SK-N-SH (cell line): ENCODE measurements around the gene TMCO4. TPM values are rescaled to one million over a fixed set of nuclear protein-coding genes. Genes with fewer than 3 reads are reported as not detected.

Experiments
- CTCF ChIA-PET: fragments of 300-600, 350-600 bp; formaldehyde crosslinking; extraction: SDS; loops from one replicate; lab custom pipeline; 2021; lab: Yijun Ruan, JAX
- POLR2A ChIA-PET: fragments of 350-600 bp; sonication (Branson Sonifier 250); formaldehyde crosslinking; extraction: SDS; loops from one replicate; lab custom pipeline; 2020; ENCODE audit warnings: antibody characterized with exemption, inconsistent platforms; lab: Yijun Ruan, JAX
- DNase-seq: peaks from one replicate; pipeline ENCODE4 v3.0.0; 2012
- H2AFZ ChIP-seq: fragments of 200-600 bp; sonication (generic); 2 replicates; pipeline ENCODE4 v1.8.1; 2016; ENCODE audit warnings: antibody characterized with exemption, mild to moderate bottlenecking, low read depth
- H3F3A ChIP-seq: fragments of 200-600 bp; sonication (generic); replicated peaks from 2 replicates; pipeline ENCODE3; 2016; ENCODE audit warnings: antibody characterized with exemption, mild to moderate bottlenecking; ENCODE audit not compliant: insufficient read depth
- H3K27ac ChIP-seq, 2 experiments: fragments of 200-500 bp in 1 of 2; fragments of 200-600 bp in 1 of 2; sonication (Bioruptor generic) in 1 of 2; sonication (generic), shearing (Covaris generic) in 1 of 2; 2 replicates each; pipeline versions ENCODE4 v1.5.1 to v1.6.1; 2014 to 2016; ENCODE audit warnings: low read depth in 2 of 2, inconsistent platforms in 1 of 2, low read length in 1 of 2, mild to moderate bottlenecking in 1 of 2, mixed read lengths in 1 of 2
- H3K27me3 ChIP-seq: fragments of 200-600 bp; sonication (generic), shearing (Covaris generic); 2 replicates; pipeline ENCODE4 v1.6.1; 2016; ENCODE audit warnings: mixed run types; ENCODE audit not compliant: insufficient read depth
- H3K36me3 ChIP-seq, 2 experiments: fragments of 200-500 bp in 1 of 2; fragments of 200-600 bp in 1 of 2; sonication (Bioruptor generic) in 1 of 2; sonication (generic) in 1 of 2; replicated peaks in 1 of 2; 2 replicates each; pipeline versions ENCODE3 to v1.5.1; 2014 to 2016; ENCODE audit warnings: low read length in 1 of 2, mild to moderate bottlenecking in 1 of 2; ENCODE audit not compliant: insufficient read depth in 2 of 2, control insufficient read depth in 1 of 2
- H3K4me1 ChIP-seq, 2 experiments: fragments of 200-500 bp in 1 of 2; fragments of 200-600 bp in 1 of 2; sonication (Bioruptor generic) in 1 of 2; sonication (generic), shearing (Covaris generic) in 1 of 2; 2 replicates each; pipeline versions ENCODE4 v1.5.1 to v1.6.1; 2014 to 2016; ENCODE audit warnings: low read depth in 1 of 2, low read length in 1 of 2, mixed run types in 1 of 2; ENCODE audit not compliant: insufficient read depth in 2 of 2, control insufficient read depth in 1 of 2
- H3K4me2 ChIP-seq: fragments of 200-600 bp; sonication (generic), shearing (Covaris generic); 2 replicates; pipeline ENCODE4 v1.6.1; 2017; ENCODE audit warnings: mixed run types
- H3K4me3 ChIP-seq, 2 experiments: fragments of 200-500 bp in 1 of 2; fragments of 200-600 bp in 1 of 2; sonication (Bioruptor generic) in 1 of 2; sonication (generic), shearing (Covaris generic) in 1 of 2; 2 replicates each; pipeline versions ENCODE4 v1.5.1 to v1.8.1; 2014 to 2016; ENCODE audit warnings: low read depth in 2 of 2, inconsistent platforms in 1 of 2, low read length in 1 of 2, mild to moderate bottlenecking in 1 of 2, mixed read lengths in 1 of 2, moderate library complexity in 1 of 2
- H3K79me2 ChIP-seq: fragments of 200-600 bp; sonication (generic); 2 replicates; pipeline ENCODE4 v1.8.1; 2017; ENCODE audit warnings: mild to moderate bottlenecking; ENCODE audit not compliant: insufficient read depth
- H3K9ac ChIP-seq: fragments of 200-600 bp; sonication (generic); 2 replicates; pipeline ENCODE4 v1.6.1; 2017; ENCODE audit warnings: mixed run types
- H3K9me2 ChIP-seq: fragments of 200-600 bp; sonication (generic); 2 replicates; pipeline ENCODE4 v1.6.1; 2017; ENCODE audit warnings: mixed run types
- H3K9me3 ChIP-seq: fragments of 200-600 bp; sonication (generic); 2 replicates; pipeline ENCODE4 v1.6.1; 2017; ENCODE audit warnings: mixed run types, mild to moderate bottlenecking, moderate library complexity
- H4K20me1 ChIP-seq: fragments of 200-600 bp; sonication (generic); 2 replicates; pipeline ENCODE4 v1.6.1; 2017; ENCODE audit warnings: mild to moderate bottlenecking, mixed run types; ENCODE audit not compliant: insufficient read depth
- CHD2 ChIP-seq: fragments of 150-350 bp; IDR thresholded peaks from 2 replicates; pipeline ENCODE4 v1.6.1; 2018; ENCODE audit warnings: low read length; ENCODE audit not compliant: partially characterized antibody
- EZH2phosphoT487 ChIP-seq: fragments of 200-600 bp; sonication (generic); IDR thresholded peaks from 2 replicates; pipeline ENCODE4 v1.6.1; 2017; ENCODE audit warnings: low read depth, mixed run types, mild to moderate bottlenecking, antibody characterized with exemption, moderate library complexity, borderline replicate concordance
- FOSL2 ChIP-seq: IDR thresholded peaks from 2 replicates; pipeline ENCODE4 v1.4.0; 2012; ENCODE audit warnings: low read depth, mild to moderate bottlenecking, moderate library complexity, borderline replicate concordance
- FOXM1 ChIP-seq: IDR thresholded peaks from 2 replicates; pipeline ENCODE4 v1.4.0; 2012; ENCODE audit warnings: low read depth, mild to moderate bottlenecking
- GABPA ChIP-seq: IDR thresholded peaks from 2 replicates; pipeline ENCODE4 v1.4.0; 2012; ENCODE audit warnings: low read depth, mild to moderate bottlenecking
- GATA2 ChIP-seq: sonication (generic); formaldehyde crosslinking; IDR thresholded peaks from 2 replicates; pipeline ENCODE4 v1.5.0; 2020; ENCODE audit warnings: mild to moderate bottlenecking, missing genetic modification reagents
- JUND ChIP-seq: IDR thresholded peaks from 2 replicates; pipeline ENCODE4 v1.4.0; 2012
- MXI1 ChIP-seq: IDR thresholded peaks from 2 replicates; pipeline ENCODE4 v1.6.1; 2012; ENCODE audit warnings: mild to moderate bottlenecking, low read depth, low read length, improper control_type of control experiment
- POLR2AphosphoS5 ChIP-seq: IDR thresholded peaks from 2 replicates; pipeline ENCODE4 v1.6.1; 2012; ENCODE audit warnings: low read depth, low read length
- RFX5 ChIP-seq: IDR thresholded peaks from 2 replicates; pipeline ENCODE4 v1.6.1; 2012; ENCODE audit warnings: mild to moderate bottlenecking, improper control_type of control experiment, low read length
- TCF12 ChIP-seq: IDR thresholded peaks from 2 replicates; pipeline ENCODE4 v1.4.0; 2012
- YY1 ChIP-seq: IDR thresholded peaks from 2 replicates; pipeline ENCODE4 v1.4.0; 2012; ENCODE audit warnings: low read depth, mild to moderate bottlenecking
- WGBS: methylation state at CpG from one replicate; pipeline ENCODE4 v1.1.6; 2017; ENCODE audit warnings: low lambda C conversion rate; 5-methylcytosine and 5-hydroxymethylcytosine counted together
- polyA plus RNA-seq, 3 experiments: library from polyadenylated mRNA; depleted of rRNA; stranded (reverse); fragments of >200 nt; gene quantifications; 2 replicates each; pipeline ENCODE4 v1.2.3, GENCODE V29; 2012
- TF ChIP-seq, protein P1 (sequence below): fragments of 150-350 bp; IDR thresholded peaks from 2 replicates; pipeline ENCODE4 v1.6.1; 2016; ENCODE audit warnings: mild to moderate bottlenecking, low read depth, low read length
- TF ChIP-seq, protein P2 (sequence below): IDR thresholded peaks from 2 replicates; pipeline ENCODE4; 2012
- TF ChIP-seq, protein P3 (sequence below): IDR thresholded peaks from 2 replicates; pipeline ENCODE4 v1.4.0; 2012; ENCODE audit warnings: low read depth
- TF ChIP-seq, protein P4 (sequence below): fragments of 150-350 bp; IDR thresholded peaks from 2 replicates; pipeline ENCODE4 v1.6.1; 2017; ENCODE audit warnings: antibody characterized with exemption, low read length, low read depth, borderline replicate concordance
- TF ChIP-seq, protein P5 (sequence below): IDR thresholded peaks from 2 replicates; pipeline ENCODE4 v1.4.0; 2012; ENCODE audit warnings: low read depth, borderline replicate concordance
- TF ChIP-seq, protein P6 (sequence below): IDR thresholded peaks from 2 replicates; pipeline ENCODE4 v1.6.1; 2012; ENCODE audit warnings: mild to moderate bottlenecking, low read depth, low read length, moderate library complexity

Gene TMCO4
- polyA plus RNA-seq, 1 of the 3 experiments (the other 2 are of a cell fraction), result 4.2 TPM

DNA sequence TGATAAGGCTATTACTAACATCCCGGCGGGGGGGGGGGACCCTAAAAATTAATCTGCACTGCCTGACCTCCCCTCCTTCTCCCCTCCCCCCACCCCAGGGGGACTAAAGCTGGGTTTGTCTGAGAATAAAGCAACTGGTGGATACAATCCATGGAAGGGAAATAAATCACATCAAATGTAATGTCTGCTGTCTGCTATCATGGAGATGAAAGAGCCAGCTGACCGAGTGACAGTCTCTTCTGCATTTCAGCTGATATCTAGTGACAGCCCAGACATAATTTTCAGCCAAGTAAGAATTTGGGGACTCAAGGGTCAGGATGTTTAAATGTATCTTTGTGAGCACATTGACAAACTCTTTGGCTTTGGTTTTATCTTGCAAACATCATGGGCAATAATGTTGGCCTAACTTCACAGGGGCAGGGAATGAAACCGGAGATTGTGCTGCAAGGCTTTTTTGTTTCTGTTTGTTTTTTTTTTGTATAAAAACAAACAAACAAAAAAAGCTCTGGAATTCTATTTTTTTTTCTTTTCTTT lies 90.4 kb downstream of the TMCO4 start:
- no peaks in the 10 kb centered on the region for H4K20me1 ChIP-seq
- H3K36me3 ChIP-seq, result no peaks in the 10 kb centered on the region
- ChIA-PET POLR2A (no interaction called here), CTCF (interaction anchor here (0.7 to 17.6 kb wide), 3 partner anchors 21 to 58 kb away, joined by 3 to 553 read pairs (median 3); partner anchors contain the start of gene HTR6)
- H2AFZ ChIP-seq, result no peak overlapping the region
- DNase-seq, result no peak
- no peak overlapping the region for H3K4me3 ChIP-seq
- H3K9me2 ChIP-seq, result no peaks in the 10 kb centered on the region
- H3F3A ChIP-seq, result no peaks in the 10 kb centered on the region
- peaks cover 0 to 4% of the 10 kb centered on the region in 2 experiments; a peak in 1 of 4 replicates for H3K4me1 ChIP-seq
- no peaks in the 10 kb centered on the region for H3K27me3 ChIP-seq
- 60% methylated on average over 4 of the region's 4 CpGs for WGBS
- no peaks in the 10 kb centered on the region for H3K9me3 ChIP-seq
- no peaks in the 10 kb centered on the region for H3K79me2 ChIP-seq
- no peak overlapping the region for H3K9ac ChIP-seq
- TF ChIP-seq POLR2AphosphoS5, result no peak
- TF ChIP-seq CHD2, result no peak
- no peak for TF ChIP-seq YY1
- TF ChIP-seq RFX5, result no peak
- TF ChIP-seq, protein P1, sequence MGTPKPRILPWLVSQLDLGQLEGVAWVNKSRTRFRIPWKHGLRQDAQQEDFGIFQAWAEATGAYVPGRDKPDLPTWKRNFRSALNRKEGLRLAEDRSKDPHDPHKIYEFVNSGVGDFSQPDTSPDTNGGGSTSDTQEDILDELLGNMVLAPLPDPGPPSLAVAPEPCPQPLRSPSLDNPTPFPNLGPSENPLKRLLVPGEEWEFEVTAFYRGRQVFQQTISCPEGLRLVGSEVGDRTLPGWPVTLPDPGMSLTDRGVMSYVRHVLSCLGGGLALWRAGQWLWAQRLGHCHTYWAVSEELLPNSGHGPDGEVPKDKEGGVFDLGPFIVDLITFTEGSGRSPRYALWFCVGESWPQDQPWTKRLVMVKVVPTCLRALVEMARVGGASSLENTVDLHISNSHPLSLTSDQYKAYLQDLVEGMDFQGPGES, result no peak
- TF ChIP-seq, protein P2, sequence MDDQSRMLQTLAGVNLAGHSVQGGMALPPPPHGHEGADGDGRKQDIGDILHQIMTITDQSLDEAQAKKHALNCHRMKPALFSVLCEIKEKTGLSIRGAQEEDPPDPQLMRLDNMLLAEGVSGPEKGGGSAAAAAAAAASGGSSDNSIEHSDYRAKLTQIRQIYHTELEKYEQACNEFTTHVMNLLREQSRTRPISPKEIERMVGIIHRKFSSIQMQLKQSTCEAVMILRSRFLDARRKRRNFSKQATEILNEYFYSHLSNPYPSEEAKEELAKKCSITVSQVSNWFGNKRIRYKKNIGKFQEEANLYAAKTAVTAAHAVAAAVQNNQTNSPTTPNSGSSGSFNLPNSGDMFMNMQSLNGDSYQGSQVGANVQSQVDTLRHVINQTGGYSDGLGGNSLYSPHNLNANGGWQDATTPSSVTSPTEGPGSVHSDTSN, result no peak
- H3K4me2 ChIP-seq, result no peak overlapping the region
- no peak overlapping the region for H3K27ac ChIP-seq

DNA sequence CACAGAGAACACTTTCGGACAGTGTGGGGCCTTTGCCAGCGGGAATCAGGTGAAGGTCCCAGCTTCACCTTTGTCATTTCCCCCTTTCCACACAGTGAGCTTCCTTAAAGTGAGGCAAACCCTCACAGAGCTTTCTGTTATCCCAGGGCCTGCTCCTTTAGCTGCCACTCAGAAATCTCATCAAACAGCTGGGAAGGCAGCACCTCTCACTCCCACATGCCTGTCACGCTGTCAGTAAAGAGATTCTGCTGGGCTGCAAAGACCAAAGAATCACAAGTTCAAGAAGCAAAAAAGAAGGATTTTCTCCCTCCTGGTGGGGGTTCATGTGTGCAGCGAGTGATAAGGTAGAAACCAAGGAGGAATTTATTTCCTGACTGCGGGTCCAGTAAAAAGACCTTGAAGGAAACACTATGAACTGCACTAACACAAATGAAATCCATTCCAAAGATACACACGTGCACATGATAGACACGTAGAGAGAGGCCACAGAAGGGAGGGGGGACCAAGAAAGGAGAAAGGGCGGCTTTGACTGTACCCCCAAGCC lies 91.1 kb downstream of the TMCO4 start:
- no peak overlapping the region for H2AFZ ChIP-seq
- H3F3A ChIP-seq, result no peaks in the 10 kb centered on the region
- H3K27me3 ChIP-seq, result no peaks in the 10 kb centered on the region
- H3K9me2 ChIP-seq, result no peaks in the 10 kb centered on the region
- H3K9ac ChIP-seq, result no peak overlapping the region
- H3K4me3 ChIP-seq, result no peak overlapping the region
- H4K20me1 ChIP-seq, result no peaks in the 10 kb centered on the region
- no peak overlapping the region for H3K4me2 ChIP-seq
- H3K4me1 ChIP-seq, result peaks cover 0 to 6% of the 10 kb centered on the region in 2 experiments; a peak in 1 of 4 replicates
- CTCF ChIA-PET, result interaction anchor here (0.9 to 17.6 kb wide), 2 partner anchors 20 to 39 kb away, joined by 3 to 553 read pairs; partner anchors contain the start of gene HTR6
- no peaks in the 10 kb centered on the region for H3K36me3 ChIP-seq
- DNase-seq, result no peak
- WGBS, result 95% methylated on average over 8 of the region's 8 CpGs
- no peaks in the 10 kb centered on the region for H3K79me2 ChIP-seq
- POLR2A ChIA-PET, result no interaction called here
- H3K9me3 ChIP-seq, result no peaks in the 10 kb centered on the region
- no peak overlapping the region for H3K27ac ChIP-seq
- TF ChIP-seq FOXM1, result no peak
- TF ChIP-seq JUND, result no peak
- no peak for TF ChIP-seq MXI1
- TF ChIP-seq, protein P3, sequence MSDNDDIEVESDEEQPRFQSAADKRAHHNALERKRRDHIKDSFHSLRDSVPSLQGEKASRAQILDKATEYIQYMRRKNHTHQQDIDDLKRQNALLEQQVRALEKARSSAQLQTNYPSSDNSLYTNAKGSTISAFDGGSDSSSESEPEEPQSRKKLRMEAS, result no peak
- TF ChIP-seq GATA2, result no peak
- TF ChIP-seq TCF12, result no peak
- TF ChIP-seq, protein P4, sequence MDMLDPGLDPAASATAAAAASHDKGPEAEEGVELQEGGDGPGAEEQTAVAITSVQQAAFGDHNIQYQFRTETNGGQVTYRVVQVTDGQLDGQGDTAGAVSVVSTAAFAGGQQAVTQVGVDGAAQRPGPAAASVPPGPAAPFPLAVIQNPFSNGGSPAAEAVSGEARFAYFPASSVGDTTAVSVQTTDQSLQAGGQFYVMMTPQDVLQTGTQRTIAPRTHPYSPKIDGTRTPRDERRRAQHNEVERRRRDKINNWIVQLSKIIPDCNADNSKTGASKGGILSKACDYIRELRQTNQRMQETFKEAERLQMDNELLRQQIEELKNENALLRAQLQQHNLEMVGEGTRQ, result no peak
- TF ChIP-seq, protein P1, result no peak
- TF ChIP-seq FOSL2, result no peak
- TF ChIP-seq GABPA, result no peak
- TF ChIP-seq, protein P5, sequence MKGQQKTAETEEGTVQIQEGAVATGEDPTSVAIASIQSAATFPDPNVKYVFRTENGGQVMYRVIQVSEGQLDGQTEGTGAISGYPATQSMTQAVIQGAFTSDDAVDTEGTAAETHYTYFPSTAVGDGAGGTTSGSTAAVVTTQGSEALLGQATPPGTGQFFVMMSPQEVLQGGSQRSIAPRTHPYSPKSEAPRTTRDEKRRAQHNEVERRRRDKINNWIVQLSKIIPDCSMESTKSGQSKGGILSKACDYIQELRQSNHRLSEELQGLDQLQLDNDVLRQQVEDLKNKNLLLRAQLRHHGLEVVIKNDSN, result no peak
- TF ChIP-seq, protein P6, sequence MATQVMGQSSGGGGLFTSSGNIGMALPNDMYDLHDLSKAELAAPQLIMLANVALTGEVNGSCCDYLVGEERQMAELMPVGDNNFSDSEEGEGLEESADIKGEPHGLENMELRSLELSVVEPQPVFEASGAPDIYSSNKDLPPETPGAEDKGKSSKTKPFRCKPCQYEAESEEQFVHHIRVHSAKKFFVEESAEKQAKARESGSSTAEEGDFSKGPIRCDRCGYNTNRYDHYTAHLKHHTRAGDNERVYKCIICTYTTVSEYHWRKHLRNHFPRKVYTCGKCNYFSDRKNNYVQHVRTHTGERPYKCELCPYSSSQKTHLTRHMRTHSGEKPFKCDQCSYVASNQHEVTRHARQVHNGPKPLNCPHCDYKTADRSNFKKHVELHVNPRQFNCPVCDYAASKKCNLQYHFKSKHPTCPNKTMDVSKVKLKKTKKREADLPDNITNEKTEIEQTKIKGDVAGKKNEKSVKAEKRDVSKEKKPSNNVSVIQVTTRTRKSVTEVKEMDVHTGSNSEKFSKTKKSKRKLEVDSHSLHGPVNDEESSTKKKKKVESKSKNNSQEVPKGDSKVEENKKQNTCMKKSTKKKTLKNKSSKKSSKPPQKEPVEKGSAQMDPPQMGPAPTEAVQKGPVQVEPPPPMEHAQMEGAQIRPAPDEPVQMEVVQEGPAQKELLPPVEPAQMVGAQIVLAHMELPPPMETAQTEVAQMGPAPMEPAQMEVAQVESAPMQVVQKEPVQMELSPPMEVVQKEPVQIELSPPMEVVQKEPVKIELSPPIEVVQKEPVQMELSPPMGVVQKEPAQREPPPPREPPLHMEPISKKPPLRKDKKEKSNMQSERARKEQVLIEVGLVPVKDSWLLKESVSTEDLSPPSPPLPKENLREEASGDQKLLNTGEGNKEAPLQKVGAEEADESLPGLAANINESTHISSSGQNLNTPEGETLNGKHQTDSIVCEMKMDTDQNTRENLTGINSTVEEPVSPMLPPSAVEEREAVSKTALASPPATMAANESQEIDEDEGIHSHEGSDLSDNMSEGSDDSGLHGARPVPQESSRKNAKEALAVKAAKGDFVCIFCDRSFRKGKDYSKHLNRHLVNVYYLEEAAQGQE, result no peak
- no peak for TF ChIP-seq EZH2phosphoT487
